ENCODE results near the gene NAA16.

NAA16 gene

GRCh38 chr13:41291246-41291645 is 19.8 kb upstream of the NAA16 start:
- no peak for TF ChIP-seq CTCF (conservative IDR thresholded peaks at IDR 0.05; ENCODE audit: low read length)
- no peak overlapping the region for H3K4me3 ChIP-seq (ENCODE audit: low read length)
- no peak for DNase-seq (ENCODE audit: low read depth)

GRCh38 chr13:41293272-41293671 is 17.8 kb upstream of the NAA16 start:
- no peak for DNase-seq (ENCODE audit: low read depth)
- TF ChIP-seq CTCF (conservative IDR thresholded peaks at IDR 0.05; ENCODE audit: low read length): no peak
- no peak overlapping the region for H3K4me3 ChIP-seq (ENCODE audit: low read length)

- no peak overlapping the region for H3K4me3 ChIP-seq (ENCODE audit: low read length)
- DNase-seq (ENCODE audit: low read depth): no peak
- TF ChIP-seq CTCF (conservative IDR thresholded peaks at IDR 0.05; ENCODE audit: low read length): no peak
These were observed 16.2 kb upstream of the NAA16 start for GRCh38 chr13:41294914-41295313.

- no peak for TF ChIP-seq CTCF (conservative IDR thresholded peaks at IDR 0.05; ENCODE audit: low read length)
- no peak overlapping the region for H3K4me3 ChIP-seq (ENCODE audit: low read length)
- no peak for DNase-seq (ENCODE audit: low read depth)
These were observed 15.1 kb upstream of the NAA16 start for GRCh38 chr13:41295973-41296372.

- DNase-seq (ENCODE audit: low read depth): no peak
- no peak for TF ChIP-seq CTCF (conservative IDR thresholded peaks at IDR 0.05; ENCODE audit: low read length)
- no peak overlapping the region for H3K4me3 ChIP-seq (ENCODE audit: low read length)
These were observed 14.0 kb upstream of the NAA16 start for GRCh38 chr13:41296879-41297646.

GRCh38 chr13:41299316-41300094 is 11.6 kb upstream of the NAA16 start:
- H3K4me3 ChIP-seq (ENCODE audit: low read length): no peak overlapping the region
- DNase-seq (ENCODE audit: low read depth): no peak
- TF ChIP-seq CTCF (conservative IDR thresholded peaks at IDR 0.05; ENCODE audit: low read length): no peak

- TF ChIP-seq CTCF (conservative IDR thresholded peaks at IDR 0.05; ENCODE audit: low read length): no peak
- no peak overlapping the region for H3K4me3 ChIP-seq (ENCODE audit: low read length)
- no peak for DNase-seq (ENCODE audit: low read depth)
These were observed 8.3 kb upstream of the NAA16 start for GRCh38 chr13:41302743-41303142.

All from AG10803 (cell line).